ENCODE measurements around the gene TRIM67. TPM values are rescaled to one million over a fixed set of nuclear protein-coding genes. Genes with fewer than 3 reads are reported as not detected.

The TRIM67 gene
- total RNA-seq, 1 experiment from 2014 or later: 0.08 TPM

- ATAC-seq: no peak
- no peak overlapping the region for H3K4me3 ChIP-seq (ENCODE audit: low read depth in 2 of 2, low read length in 2 of 2)
- in situ Hi-C loops (cut with HindIII; ENCODE audit: low pct_unique_long_range_greater_than_20kb, low sequenced_read_pairs): no loop called here
- peaks cover 13% of the 10 kb centered on the region for H3K27me3 ChIP-seq (ENCODE audit: control insufficient read depth, insufficient read depth, low read length)
- no peak for DNase-seq (ENCODE audit: low read depth, low spot score)
- POLR2A ChIA-PET: no interaction called here
- no TSS peak for BruUV-seq (replicated peaks)
- TF ChIP-seq TCF7L2 (IDR thresholded peaks at IDR 0.05; ENCODE audit: low read depth, low read length): no peak
- TF ChIP-seq SIN3A (IDR thresholded peaks at IDR 0.05; ENCODE audit: borderline replicate concordance, insufficient read depth, low read depth, low read length): no peak
- TF ChIP-seq, protein P1, sequence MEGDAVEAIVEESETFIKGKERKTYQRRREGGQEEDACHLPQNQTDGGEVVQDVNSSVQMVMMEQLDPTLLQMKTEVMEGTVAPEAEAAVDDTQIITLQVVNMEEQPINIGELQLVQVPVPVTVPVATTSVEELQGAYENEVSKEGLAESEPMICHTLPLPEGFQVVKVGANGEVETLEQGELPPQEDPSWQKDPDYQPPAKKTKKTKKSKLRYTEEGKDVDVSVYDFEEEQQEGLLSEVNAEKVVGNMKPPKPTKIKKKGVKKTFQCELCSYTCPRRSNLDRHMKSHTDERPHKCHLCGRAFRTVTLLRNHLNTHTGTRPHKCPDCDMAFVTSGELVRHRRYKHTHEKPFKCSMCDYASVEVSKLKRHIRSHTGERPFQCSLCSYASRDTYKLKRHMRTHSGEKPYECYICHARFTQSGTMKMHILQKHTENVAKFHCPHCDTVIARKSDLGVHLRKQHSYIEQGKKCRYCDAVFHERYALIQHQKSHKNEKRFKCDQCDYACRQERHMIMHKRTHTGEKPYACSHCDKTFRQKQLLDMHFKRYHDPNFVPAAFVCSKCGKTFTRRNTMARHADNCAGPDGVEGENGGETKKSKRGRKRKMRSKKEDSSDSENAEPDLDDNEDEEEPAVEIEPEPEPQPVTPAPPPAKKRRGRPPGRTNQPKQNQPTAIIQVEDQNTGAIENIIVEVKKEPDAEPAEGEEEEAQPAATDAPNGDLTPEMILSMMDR (IDR thresholded peaks at IDR 0.05): no peak
- intact Hi-C loops (cut with micrococcal nuclease; ENCODE audit: unreplicated experiment): no loop called here
- no peaks in the 10 kb centered on the region for H3K9me3 ChIP-seq (ENCODE audit: control insufficient read depth, insufficient read depth, low read depth, low read length)
- CTCF ChIA-PET: no interaction called here
- no peak overlapping the region for H3K27ac ChIP-seq (ENCODE audit: low read length)
- H3K36me3 ChIP-seq (ENCODE audit: control insufficient read depth, insufficient read depth, low read length): no peaks in the 10 kb centered on the region
- H3K4me1 ChIP-seq (ENCODE audit: control insufficient read depth, insufficient read depth, low read length): no peaks in the 10 kb centered on the region
Measured at GRCh38 chr1:231200388-231201031, 38.7 kb downstream of the TRIM67 start.

DNA sequence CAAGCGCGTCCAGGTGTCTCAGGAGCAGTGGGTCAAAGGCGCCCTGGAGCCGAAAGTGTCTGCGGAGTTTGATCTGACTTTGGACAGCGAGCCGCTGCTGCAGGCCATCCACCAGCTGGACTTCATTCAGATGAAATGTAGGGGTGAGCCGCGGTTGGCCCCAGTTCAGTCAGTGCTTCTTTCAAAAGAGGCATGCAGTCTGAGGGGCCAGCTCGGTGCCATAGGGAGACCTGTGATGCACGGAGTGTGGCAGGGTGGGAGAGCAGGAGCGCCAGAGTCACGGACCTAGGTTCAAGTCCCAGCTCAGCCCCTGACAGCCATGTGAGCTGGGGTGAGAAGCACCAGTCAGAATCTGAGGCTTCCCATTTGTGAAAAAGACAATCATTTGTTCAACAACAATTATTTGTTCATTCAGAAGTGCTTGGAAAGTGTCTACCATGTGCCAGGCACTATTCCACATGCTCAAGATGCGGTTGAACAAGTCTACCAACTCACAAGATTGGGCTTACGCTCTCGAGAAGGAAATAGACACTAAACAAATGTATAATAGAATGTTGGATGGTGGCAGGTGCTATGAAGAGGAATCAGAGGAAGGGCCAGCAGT, 39.6 kb downstream of the TRIM67 start:
- ATAC-seq (no peak), DNase-seq (ENCODE audit: low read depth, low spot score) (no peak)
- no peaks in the 10 kb centered on the region for H3K9me3 ChIP-seq (ENCODE audit: control insufficient read depth, insufficient read depth, low read depth, low read length)
- CTCF ChIA-PET: no interaction called here
- no peaks in the 10 kb centered on the region for H3K36me3 ChIP-seq (ENCODE audit: control insufficient read depth, insufficient read depth, low read length)
- no peak overlapping the region for H3K4me3 ChIP-seq (ENCODE audit: low read depth in 2 of 2, low read length in 2 of 2)
- BruUV-seq (replicated peaks): no TSS peak
- POLR2A ChIA-PET: no interaction called here
- in situ Hi-C loops (cut with HindIII; ENCODE audit: low pct_unique_long_range_greater_than_20kb, low sequenced_read_pairs) (no loop called here), intact Hi-C loops (cut with micrococcal nuclease; ENCODE audit: unreplicated experiment) (no loop called here)
- peaks cover 13% of the 10 kb centered on the region for H3K27me3 ChIP-seq (ENCODE audit: control insufficient read depth, insufficient read depth, low read length)
- no peak for TF ChIP-seq POLR2AphosphoS5 (IDR thresholded peaks at IDR 0.05; ENCODE audit: low read depth, low read length)
- H3K27ac ChIP-seq (ENCODE audit: low read length): no peak overlapping the region
- H3K4me1 ChIP-seq (ENCODE audit: control insufficient read depth, insufficient read depth, low read length): no peaks in the 10 kb centered on the region

DNA sequence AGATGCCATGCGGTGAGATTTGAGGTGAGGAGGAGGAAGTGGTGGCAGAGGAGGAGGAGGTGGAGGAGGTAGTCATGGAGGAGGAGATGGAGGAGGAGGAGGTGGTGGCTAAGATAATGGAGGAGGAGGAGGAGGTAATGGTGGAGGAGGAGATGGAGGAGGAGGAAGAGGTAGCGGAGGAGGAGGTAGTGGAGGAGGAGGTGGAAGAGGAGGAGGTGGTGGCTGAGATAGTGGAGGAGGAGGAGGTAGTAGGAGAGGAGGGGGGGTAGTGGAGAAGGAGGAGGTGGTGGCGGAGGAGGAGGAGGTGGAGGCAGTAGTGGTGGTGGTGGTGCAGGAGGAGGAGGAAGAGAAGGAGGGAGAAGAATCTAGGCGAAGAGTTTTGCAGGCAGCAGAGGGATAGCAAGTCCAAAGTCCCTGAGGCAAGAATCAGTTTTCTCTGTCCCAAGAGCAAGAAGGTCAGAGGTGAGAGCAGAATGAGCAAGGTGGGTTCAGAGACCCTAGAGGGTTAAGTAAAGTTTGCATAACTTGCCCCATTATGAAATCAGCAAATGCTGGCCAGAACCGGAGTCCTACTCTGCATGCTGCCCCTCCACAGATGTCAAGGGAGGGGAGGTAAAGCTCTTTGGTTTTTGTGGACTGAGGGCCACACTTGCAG, 40.2 kb downstream of the TRIM67 start:
- Histone ChIP-seq H3K27me3 (ENCODE audit: control insufficient read depth, insufficient read depth, low read length) (peaks cover 13% of the 10 kb centered on the region), H3K4me3 (ENCODE audit: low read depth in 2 of 2, low read length in 2 of 2) (no peak overlapping the region), H3K9me3 (ENCODE audit: control insufficient read depth, insufficient read depth, low read depth, low read length) (no peaks in the 10 kb centered on the region), H3K36me3 (ENCODE audit: control insufficient read depth, insufficient read depth, low read length) (no peaks in the 10 kb centered on the region), H3K4me1 (ENCODE audit: control insufficient read depth, insufficient read depth, low read length) (no peaks in the 10 kb centered on the region), H3K27ac (ENCODE audit: low read length) (no peak overlapping the region)
- ChIA-PET POLR2A (no interaction called here), CTCF (no interaction called here)
- no TSS peak for BruUV-seq (replicated peaks)
- intact Hi-C loops (cut with micrococcal nuclease; ENCODE audit: unreplicated experiment) (no loop called here), in situ Hi-C loops (cut with HindIII; ENCODE audit: low pct_unique_long_range_greater_than_20kb, low sequenced_read_pairs) (no loop called here)
- DNase-seq (ENCODE audit: low read depth, low spot score) (no peak), ATAC-seq (no peak)
- no peak for TF ChIP-seq POLR2AphosphoS5 (IDR thresholded peaks at IDR 0.05; ENCODE audit: low read depth, low read length)
- TF ChIP-seq, protein P1 (IDR thresholded peaks at IDR 0.05): no peak

Data from Panc1 (cell line).